Inferior parietal cortex (tissue), 1 donor: ENCODE results near the gene TCP11.

Source experiments
- DNase-seq: peaks from one replicate; pipeline ENCODE4 v3.0.0-alpha.2; 2016; ENCODE audit errors: extremely low spot score

Gene TCP11

DNA sequence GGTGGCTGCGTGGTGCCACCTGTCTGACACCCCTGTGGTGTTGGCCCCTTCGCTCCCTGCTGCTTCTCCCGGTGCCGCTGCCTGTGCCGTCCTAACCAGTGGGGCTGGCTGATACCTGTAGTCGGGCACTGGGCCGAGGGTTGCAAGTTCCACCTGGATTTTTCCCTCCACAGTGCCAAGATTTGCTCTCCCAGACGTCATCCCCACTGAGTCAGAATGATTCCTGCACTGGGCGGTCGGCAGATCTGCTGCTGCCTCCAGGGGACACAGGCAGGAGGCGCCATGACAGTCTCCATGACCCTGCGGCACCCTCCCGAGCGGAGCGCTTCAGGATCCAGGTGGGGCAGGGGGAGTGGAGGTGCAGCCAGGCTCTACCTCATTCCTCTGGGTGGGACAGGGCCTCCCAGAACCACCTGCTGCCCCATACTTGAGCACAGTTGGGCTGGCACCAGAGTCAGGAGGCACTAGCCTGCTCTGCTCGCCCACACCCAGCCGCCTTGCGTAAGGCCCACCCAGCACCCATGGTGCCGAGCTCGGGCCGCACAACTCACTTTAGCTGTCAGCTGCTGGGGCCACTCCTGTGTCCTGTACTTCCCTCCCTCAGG lies 60.2 kb downstream of the TCP11 start:
- DNase-seq: no peak

DNA sequence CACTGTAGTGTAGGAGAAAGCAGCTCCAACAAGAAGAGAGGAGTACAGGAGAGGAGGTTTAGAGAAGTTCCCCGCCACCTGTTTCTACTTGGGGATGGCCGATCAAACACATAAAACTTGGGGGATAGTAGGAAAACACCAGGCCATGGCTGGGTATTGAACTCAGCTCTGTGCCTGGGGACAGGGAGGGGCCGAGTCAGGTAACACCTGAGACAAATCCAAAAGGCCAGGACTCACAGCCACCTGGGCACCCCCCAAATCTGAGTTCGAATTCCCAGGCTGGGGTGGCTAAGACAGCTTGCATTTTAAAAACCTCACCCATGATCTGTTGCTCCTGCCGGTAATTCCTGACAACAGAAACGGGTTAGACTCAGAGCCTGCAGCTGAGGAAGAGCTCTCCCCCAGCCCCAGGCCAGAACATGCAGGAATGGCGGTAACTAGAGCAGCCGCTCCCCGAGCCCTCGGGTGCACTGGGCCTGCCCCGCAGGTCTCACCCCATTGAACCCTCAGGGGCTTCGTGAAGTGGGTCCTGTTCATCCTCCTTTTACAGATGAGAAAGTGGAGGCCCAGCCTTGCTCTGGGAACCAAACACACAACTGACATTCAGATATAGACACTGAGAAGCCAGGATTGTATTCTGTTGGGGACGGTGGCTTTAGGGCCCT lies 61.0 kb downstream of the TCP11 start:
- no peak for DNase-seq

DNA sequence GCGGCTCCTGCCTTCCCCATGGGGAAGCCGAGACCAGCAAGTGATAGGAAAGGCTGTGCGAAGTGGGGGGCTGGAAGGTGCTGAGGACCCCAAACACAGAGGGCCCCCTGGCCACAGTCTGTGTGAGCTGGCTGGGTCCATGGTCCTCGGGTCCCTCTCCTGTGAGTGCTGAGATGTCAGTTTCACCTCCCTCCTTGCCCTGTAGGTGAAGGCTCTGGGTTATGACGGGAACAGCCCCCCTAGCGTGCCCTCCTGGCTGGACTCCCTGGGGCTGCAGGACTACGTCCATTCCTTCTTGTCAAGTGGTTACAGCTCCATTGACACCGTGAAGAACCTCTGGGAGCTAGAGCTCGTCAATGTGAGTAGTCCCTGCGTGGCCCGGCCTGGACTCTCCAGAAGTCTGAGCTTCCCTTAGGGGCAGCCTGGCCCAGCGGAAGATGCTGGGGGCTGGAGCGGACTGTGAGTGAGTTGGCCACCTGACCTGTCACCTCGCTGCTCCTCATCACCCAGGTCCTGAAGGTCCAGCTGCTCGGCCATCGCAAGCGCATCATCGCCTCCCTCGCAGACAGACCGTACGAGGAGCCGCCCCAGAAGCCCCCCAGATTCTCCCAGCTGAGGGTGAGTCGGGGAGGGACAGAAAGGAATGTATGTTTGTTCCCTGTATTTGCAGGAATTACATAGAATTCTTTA lies 61.7 kb downstream of the TCP11 start:
- DNase-seq: no peak

DNA sequence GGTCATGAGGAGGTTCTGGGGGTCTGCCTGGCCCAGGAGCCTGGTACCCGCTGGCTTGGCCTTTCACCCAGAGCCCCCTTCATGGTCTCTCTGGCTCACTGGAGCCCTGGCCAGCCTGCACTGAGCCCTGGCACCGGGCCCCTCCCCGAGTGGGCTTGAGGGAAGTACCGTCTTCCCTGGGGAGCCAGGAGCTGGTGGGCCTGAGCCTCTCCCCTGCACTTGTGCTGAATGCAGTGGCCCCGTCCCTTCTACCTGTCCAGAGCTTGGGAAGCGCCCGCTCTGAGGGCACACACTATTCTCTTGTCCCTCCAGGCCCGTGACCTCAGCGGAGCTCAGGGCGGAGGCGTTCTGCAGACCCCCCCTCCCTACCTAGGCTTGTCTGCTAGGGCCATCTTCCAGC lies 62.2 kb downstream of the TCP11 start:
- DNase-seq: no peak

DNA sequence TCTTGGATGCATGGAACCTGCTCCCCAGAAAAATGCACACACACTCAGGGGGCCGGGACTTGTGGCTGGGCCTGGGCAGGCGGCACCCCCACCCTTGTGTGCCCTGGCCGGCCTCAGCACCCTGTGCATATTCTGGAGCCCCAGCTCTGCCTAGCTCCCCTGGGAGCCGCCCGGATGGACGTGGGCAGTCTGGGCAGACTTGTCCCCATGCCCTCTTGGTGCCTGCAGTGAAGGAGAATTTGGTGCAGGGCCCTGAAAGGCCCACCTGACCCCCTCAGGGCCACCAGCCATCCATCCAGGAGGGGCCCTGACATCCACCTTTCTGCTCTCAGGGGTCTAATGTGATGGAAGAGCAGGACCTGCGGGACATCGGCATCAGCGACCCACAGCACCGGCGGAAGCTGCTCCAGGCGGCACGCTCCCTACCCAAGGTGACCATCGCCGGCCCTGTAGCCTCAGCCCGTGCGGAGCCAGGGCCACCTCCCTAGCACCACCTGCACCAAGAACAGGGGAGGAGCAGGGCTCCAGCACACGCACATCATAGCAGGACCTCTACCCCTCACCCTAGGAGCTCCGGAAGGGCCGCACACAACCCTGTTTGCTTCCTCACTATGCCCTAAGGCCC lies 62.8 kb downstream of the TCP11 start:
- no peak for DNase-seq

DNA sequence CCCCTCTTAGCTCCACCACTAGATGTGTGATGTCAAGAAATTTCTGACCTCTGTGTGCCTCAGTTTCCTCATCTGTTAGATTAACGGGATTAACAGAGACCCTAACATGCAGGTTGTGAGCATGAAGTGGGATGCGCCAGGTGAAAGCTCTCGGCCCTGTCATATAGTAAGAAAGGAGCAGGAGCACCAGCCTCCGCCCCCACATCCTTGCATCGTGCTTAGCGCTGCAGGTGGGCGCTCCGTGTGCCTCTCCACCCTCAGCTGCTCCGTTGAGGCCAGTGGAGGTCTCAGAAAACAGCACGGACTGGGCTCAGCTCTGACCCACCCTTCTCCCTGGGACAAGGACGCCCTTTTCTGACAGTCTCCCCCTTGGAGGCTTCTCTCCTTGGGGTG lies 63.4 kb downstream of the TCP11 start:
- DNase-seq: no peak

DNA sequence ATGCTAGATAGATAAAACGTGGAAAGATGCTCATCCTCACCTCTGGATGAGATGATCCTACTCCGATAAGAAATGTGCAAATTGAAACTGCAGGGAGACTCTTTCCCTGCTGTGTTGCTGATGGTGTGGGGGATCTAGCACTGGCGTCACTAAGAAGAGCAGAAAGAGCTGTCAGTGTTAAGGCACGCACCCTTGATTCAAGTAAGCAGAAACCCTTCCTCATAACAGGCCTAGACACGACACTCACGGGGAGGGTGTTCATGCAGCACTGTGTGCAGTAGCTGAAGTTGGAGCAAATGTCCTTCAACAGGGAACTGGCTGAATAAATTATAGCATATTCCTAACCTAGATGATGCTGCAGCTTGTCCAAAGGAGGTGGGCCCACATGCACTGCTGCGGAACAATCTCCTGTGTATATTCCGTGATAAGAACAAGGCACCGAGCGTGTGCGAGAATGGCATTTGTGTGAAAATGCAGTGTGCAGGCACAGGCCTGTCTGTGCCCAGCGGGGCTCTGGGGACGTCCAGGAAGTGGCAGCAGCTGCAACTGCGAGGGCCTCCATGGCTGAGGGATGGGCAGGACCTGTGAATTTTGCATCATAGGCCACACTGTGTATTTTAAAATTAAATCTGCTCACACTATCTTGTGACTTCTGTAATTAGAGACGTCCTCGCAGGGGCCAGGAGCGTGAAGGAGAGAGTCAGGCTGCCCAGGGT lies 64.0 kb downstream of the TCP11 start:
- no peak for DNase-seq

DNA sequence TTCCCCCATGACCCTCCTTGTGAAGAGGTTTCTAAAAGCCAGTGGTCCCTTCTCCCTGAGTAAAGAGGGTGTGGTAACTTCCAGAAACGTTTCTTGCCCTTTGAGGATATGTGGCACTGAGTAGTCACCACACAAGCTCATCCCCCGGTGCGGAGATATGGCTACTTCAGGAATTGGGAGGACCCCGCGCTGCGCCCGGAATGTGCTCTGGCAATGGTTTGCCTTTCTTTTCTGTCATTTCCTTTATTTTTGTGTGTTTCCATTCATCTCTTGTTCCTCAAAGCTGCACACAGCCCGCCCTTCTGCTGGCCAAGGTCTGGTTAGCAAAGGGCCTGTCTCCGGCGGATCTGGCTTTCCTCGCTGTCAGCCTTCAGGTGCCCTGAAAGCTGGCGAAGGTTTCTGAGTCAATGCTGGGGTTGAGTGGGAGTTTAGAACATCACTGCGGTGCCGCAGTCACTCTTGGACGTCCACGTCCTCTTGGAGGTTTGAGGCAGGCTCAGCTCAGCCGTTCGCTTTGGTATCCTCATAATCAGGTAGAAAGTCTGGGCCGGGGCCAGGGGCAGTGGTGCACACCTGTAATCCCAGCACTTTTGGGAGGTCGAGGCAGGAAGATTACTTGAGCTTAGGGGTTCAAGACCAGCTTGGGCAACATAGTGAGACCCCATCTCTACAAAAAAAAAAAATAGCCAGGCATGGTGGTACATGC lies 67.2 kb downstream of the TCP11 start:
- DNase-seq: no peak

DNA sequence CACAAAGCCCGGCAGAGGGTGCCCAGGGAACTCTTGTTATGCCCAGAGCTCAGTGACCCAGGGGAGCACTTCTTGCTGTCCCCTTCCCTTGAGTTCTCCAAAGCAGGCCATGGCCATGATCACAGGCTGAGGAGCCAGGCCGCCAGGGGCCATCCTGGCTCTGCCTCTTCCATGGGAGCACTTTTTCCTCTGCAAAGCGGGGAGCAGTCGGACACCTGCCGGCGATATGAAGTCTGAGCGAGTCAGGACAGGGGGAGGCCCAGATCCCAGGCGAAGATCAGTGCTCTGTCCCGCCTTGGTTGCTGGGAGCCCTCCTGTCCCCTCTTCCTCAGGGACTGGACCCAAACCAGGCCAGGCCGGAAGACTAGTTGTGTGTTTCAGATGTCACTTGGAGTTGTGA lies 67.9 kb downstream of the TCP11 start:
- no peak for DNase-seq

DNA sequence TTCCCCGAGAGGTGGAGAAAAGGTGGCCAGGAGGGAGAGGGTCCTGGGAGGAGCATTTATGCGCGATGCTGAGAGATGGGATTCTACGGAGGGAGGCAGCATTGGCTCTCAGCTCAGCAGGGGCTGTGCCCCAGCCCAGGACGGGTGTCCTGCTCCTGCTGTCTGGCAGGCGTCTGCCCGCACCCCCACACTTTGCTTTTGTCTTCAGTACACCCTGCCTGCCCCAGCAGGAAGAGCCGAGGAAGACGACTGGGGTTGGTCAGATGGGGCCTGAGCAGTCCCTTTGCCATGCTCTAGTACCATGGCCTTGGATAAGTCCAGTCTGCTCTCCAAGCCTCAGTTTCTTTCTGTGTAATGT lies 68.5 kb downstream of the TCP11 start:
- DNase-seq: no peak

DNA sequence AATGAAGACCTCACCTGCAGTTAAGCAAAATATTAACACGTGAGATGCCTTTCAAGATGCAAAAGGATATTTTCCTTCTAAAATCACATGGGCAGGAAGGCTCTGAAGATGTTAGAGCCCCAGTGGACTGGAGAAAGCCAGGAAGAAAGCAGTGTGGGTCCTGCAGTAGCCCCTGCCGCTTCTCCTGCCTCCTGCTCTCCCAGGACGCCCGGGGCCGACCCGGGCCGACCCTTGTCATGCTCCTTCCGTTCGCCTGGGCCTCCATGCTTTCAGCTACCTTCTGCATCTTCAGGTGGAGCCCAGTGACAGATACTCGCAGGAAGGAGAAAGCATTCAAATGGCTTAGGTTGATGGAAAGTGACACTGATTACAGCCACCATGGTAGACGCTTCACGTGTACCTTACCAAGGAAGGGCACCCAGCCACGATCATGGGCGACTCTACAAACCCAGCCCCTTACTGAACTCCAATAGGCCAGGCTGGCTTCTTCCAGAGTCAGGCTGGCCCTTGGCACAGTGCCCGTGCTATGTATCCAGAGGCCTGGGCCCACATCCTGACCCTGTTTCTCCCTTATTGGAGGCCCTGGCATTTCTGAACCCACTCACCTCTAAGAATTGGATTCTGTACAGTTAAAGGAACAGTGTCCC lies 69.0 kb downstream of the TCP11 start:
- DNase-seq: no peak

DNA sequence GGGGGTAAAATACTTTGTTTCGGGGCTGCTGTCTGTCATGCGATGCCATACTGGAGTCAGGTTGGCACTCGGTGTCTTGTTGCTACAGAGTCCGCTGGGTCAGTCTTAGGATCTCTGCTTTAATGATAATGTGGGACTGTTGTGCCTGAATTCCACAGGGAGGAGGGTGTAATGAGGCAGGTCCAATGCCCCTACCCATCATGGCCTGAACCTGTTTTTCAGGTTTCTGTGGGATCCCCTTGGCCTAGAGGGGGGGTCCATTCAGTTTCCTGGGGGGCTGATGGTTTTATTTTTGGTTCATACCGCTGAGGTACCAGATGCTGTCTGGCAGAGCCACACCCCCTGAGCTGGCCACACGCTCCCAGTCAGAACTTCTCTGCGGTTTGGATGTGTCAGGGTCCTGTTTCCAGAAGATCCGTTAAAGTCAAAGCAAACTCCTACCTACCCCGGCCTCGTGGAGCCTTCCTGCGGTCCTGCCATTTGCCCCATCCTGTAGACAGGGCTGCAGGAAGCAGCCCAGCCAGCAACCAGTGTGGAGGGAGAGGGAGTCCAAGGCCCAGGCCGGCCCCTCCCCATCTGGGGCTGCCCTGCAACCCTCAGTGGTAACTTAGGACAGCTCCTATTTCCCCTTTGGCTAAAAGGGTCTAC lies 69.7 kb downstream of the TCP11 start:
- no peak for DNase-seq

DNA sequence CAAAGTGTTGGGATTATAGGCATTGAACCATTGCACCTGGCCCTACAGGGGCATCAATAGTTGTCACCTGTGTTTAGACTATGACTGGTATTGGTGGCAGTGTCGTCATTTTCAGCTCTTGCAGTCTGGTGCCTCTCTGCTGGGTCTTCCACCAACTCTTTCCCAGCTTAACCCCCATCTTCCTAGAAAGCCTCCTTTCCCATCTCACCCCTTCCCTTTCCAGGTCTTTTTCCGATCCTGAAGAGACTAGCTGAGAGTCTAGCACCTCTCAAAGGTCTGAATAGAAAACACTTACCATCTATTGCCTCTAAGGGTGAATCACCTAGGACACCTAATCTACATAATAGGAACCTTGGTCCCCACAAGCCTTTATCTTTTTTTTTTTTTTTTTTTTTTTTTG lies 71.0 kb downstream of the TCP11 start:
- no peak for DNase-seq

DNA sequence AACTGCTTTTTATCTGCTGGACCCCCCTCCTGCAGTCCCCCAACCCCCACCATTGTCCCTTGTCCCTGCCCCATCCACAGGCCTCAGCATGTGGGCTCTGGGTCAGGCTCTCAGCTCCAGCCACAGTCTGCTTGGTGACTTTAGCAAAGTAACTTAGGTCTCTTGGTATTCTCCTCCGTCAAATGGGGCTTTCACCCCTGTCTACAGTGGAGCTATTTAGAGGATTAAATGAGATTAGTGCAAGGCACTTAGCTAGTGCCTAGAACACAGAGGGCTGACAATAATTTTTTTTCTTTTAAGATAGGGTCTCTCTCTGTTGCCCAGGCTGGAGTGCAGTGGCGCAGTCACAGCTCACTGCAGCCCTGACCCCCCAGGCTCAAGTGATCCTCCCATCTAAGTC lies 71.9 kb downstream of the TCP11 start:
- no peak for DNase-seq

DNA sequence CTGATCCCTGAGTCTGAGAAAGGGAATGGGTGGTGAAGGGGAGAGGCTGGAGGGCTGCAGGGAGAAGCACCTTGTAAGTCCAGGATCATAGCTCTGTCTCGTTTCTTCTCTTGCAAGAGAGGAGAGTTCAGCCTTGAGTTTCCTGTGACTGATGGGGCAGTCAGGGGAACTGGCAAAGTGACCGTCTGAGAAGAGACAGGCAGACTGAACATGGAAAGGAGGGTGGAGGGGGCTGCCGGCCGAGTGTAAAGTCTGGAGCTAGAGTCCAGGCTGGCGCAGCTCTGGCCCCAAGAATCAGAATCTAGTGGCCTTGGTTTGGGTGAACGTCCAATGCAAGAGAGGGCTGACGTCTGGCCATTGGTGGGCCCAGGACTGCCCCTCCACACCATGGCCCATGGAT lies 72.5 kb downstream of the TCP11 start:
- DNase-seq: no peak

DNA sequence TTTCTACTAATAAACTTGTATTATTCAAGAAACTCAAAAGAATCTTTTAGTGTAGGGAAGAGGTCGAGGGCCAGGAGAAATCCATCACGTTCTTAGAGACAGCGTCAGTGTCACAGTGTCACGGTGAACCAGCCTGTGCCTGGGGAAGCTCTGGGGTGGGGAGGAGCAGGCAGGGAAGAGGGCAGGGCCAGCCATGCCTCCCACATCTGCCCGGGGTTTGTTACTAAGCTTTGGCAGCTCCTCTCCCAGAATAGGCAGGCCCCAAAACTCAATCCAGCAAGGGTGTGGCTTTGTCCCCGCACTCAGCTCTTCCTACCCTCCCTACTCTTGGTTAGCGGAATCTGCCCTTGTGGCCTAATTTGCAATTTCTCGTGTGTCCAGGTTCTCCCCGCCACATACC lies 72.9 kb downstream of the TCP11 start:
- DNase-seq: no peak
